Suppressor macrophage treated with lipopolysaccharide for 1 hour (primary cell): ENCODE measurements around the gene ALOX15.
"Not testable (repeated sequence)": the region's sequence is repeated elsewhere in the genome, so short reads cannot be mapped to it uniquely, and the experiment has no call there.

Experiments used
- DNase-seq, 3 donors: peaks; one replicate each; pipeline ENCODE4 v3.0.0-alpha.2; 2020 to 2022

ALOX15 gene

GRCh38 chr17:4645642-4646041 lies 4.2 kb upstream of the ALOX15 start:
- peak; percentile 85 to 87 (median 85) for DNase-seq

GRCh38 chr17:4643676-4644075 lies 2.2 kb upstream of the ALOX15 start:
- DNase-seq = no peak

GRCh38 chr17:4642286-4642685 lies 808 bp upstream of the ALOX15 start:
- no peak for DNase-seq

- not testable (repeated sequence) for DNase-seq
Measured at GRCh38 chr17:4640569-4641188, 799 bp downstream of the ALOX15 start.

- peak; percentile 46 to 65 (median 46) for DNase-seq
Measured at GRCh38 chr17:4639301-4640059, 2.0 kb downstream of the ALOX15 start.

GRCh38 chr17:4638766-4639165 lies 2.7 kb downstream of the ALOX15 start:
- DNase-seq = not testable (repeated sequence)

- no peak for DNase-seq
Measured at GRCh38 chr17:4636474-4637100, 4.9 kb downstream of the ALOX15 start.

GRCh38 chr17:4635823-4636375 lies 5.6 kb downstream of the ALOX15 start:
- DNase-seq = peak; percentile 62 to 70 (median 67)

GRCh38 chr17:4634976-4635375 lies 6.5 kb downstream of the ALOX15 start:
- DNase-seq = no peak

- DNase-seq = no peak
Measured at GRCh38 chr17:4633643-4634042, 7.8 kb downstream of the ALOX15 start.

GRCh38 chr17:4632581-4632920 lies 8.9 kb downstream of the ALOX15 start:
- no peak for DNase-seq

GRCh38 chr17:4631836-4632580 lies 9.5 kb downstream of the ALOX15 start:
- DNase-seq = no peak

- DNase-seq = no peak
Measured at GRCh38 chr17:4631431-4631830, 10.0 kb downstream of the ALOX15 start.

- DNase-seq = no peak
Measured at GRCh38 chr17:4626734-4627256, 14.7 kb downstream of the ALOX15 start.

- DNase-seq = no peak
Measured at GRCh38 chr17:4625181-4625617, 16.3 kb downstream of the ALOX15 start.

- DNase-seq = peak; percentile 83 to 96 (median 90)
Measured at GRCh38 chr17:4624451-4624911, 17.0 kb downstream of the ALOX15 start.

GRCh38 chr17:4623249-4623648 lies 18.2 kb downstream of the ALOX15 start:
- peak; percentile 60 to 72 (median 65) for DNase-seq

GRCh38 chr17:4622375-4622774 lies 19.1 kb downstream of the ALOX15 start:
- DNase-seq = no peak

GRCh38 chr17:4620531-4621101 lies 20.9 kb downstream of the ALOX15 start:
- no peak for DNase-seq

GRCh38 chr17:4617590-4618351 lies 23.7 kb downstream of the ALOX15 start:
- no peak for DNase-seq

- no peak for DNase-seq
Measured at GRCh38 chr17:4617090-4617489, 24.4 kb downstream of the ALOX15 start.
